Neural crest cell (in vitro differentiated cells): ENCODE data around the gene HAVCR2. TPM values are rescaled to one million over a fixed set of nuclear protein-coding genes. Genes with fewer than 3 reads are reported as not detected.

Experiments used
- DNase-seq: peaks from one replicate; pipeline ENCODE4 v3.0.0; 2021; ENCODE audit warnings: low read depth, mixed read lengths, low spot score
- H3K27ac Mint-ChIP-seq: one replicate; pipeline ENCODE4 v1.8.0; 2021; ENCODE audit warnings: mild to moderate bottlenecking, mixed read lengths; ENCODE audit not compliant: unreplicated experiment
- H3K27me3 Mint-ChIP-seq: 2 replicates; pipeline ENCODE4 v1.8.0; 2021; ENCODE audit warnings: low read depth, mild to moderate bottlenecking, mixed read lengths
- H3K36me3 Mint-ChIP-seq: 2 replicates; pipeline ENCODE4 v1.8.0; 2021; ENCODE audit warnings: low read depth, mild to moderate bottlenecking, mixed read lengths
- H3K4me1 Mint-ChIP-seq: 2 replicates; pipeline ENCODE4 v1.8.0; 2021; ENCODE audit warnings: mixed read lengths
- H3K4me3 Mint-ChIP-seq: one replicate; pipeline ENCODE4 v1.8.0; 2021; ENCODE audit warnings: mild to moderate bottlenecking, mixed read lengths
- H3K9me3 Mint-ChIP-seq: 2 replicates; pipeline ENCODE4 v1.8.0; 2021; ENCODE audit warnings: mixed read lengths
- CTCF ChIP-seq: fragments of 200-600 bp; sonication (generic); conservative IDR thresholded peaks from 2 replicates; pipeline ENCODE4 v1.5.0; 2021; ENCODE audit warnings: antibody characterized with exemption, mild to moderate bottlenecking
- total RNA-seq: library from RNA; stranded (reverse); gene quantifications from 2 replicates; pipeline ENCODE4 v1.2.1, GENCODE V29; 2021

HAVCR2 gene
- total RNA-seq, 1 donor from 2014 or later, result 0.19 TPM

DNA sequence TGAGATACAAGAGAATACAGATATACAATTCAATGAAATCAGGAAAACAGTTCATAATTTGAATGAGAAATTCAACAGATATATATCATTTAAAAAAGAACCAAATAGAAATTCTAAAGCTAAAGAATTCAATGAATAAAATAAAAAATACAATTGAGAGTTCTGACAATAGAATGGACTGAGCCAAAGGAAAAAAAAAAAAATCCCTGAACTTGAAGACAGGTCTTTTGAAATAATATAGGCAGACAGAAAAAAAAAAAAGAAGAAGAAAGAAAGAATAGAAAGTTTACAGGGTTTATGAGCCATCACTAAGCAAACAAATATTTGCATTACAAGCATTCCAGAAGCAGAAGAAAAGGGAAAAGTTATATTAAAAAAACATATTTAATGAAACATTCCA, 12.9 kb upstream of the HAVCR2 start:
- TF ChIP-seq CTCF, result no peak
- Mint-ChIP-seq H3K4me3 (no peak overlapping the region), H3K27ac (no peak overlapping the region), H3K27me3 (no peaks in the 10 kb centered on the region), H3K4me1 (no peaks in the 10 kb centered on the region), H3K36me3 (peaks cover 3% of the 10 kb centered on the region), H3K9me3 (peaks cover 12% of the 10 kb centered on the region)
- no peak for DNase-seq

DNA sequence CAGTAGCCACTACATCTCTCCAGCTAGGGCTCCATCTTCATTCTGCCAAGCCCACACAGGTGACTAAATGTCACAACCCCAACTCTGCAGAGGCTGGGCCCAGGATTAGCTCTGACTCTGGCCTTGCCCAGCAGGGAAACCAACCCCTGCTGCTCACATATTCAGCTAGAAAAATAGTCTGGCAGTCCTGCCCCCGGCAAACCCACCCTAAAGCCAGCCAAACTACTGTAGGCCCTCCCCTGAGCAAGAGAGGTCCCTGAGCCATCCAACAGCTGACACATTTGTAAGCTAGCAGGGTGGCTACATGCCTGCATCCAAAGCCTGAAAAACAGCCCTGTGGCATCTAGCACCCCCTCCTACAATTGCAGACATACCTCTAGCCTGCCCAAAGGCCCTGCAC, 11.3 kb upstream of the HAVCR2 start:
- no peak for TF ChIP-seq CTCF
- Mint-ChIP-seq H3K27me3 (no peaks in the 10 kb centered on the region), H3K4me1 (no peaks in the 10 kb centered on the region), H3K36me3 (peaks cover 3% of the 10 kb centered on the region), H3K4me3 (no peak overlapping the region), H3K27ac (no peak overlapping the region), H3K9me3 (peaks cover 12% of the 10 kb centered on the region)
- no peak for DNase-seq

GRCh38 chr5:157116483-157116954, 7.7 kb upstream of the HAVCR2 start:
- TF ChIP-seq CTCF, result no peak
- H3K4me3 Mint-ChIP-seq, result no peak overlapping the region
- DNase-seq, result no peak
- H3K27me3 Mint-ChIP-seq, result no peaks in the 10 kb centered on the region
- H3K9me3 Mint-ChIP-seq, result peaks cover 3% of the 10 kb centered on the region
- H3K36me3 Mint-ChIP-seq, result peaks cover 3% of the 10 kb centered on the region
- no peak overlapping the region for H3K27ac Mint-ChIP-seq
- H3K4me1 Mint-ChIP-seq, result no peaks in the 10 kb centered on the region

GRCh38 chr5:157115502-157115901, 6.7 kb upstream of the HAVCR2 start:
- H3K27me3 Mint-ChIP-seq, result no peaks in the 10 kb centered on the region
- H3K4me3 Mint-ChIP-seq, result no peak overlapping the region
- H3K27ac Mint-ChIP-seq, result no peak overlapping the region

DNA sequence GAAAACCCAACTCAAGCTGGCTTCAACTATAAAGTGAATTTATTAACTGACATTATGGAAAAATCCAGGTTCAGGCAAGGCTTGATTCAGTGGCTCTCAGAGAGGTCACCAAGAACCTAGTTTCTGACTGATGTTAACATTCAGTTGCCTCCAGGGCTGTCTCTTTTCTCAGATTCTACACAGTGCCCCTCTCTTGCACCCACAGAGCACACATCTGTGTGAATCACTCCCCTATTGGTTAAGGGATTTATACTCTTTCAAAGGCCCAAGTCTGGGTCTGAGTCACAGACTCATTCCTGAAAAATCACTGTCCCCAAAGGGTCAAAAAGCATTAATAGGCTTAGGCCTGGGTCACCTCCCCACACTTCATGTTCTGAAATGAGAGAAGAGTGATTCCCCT, 6.2 kb upstream of the HAVCR2 start:
- Mint-ChIP-seq H3K4me3 (no peak overlapping the region), H3K36me3 (no peaks in the 10 kb centered on the region), H3K9me3 (no peaks in the 10 kb centered on the region), H3K4me1 (no peaks in the 10 kb centered on the region), H3K27me3 (no peaks in the 10 kb centered on the region), H3K27ac (no peak overlapping the region)
- no peak for TF ChIP-seq CTCF
- DNase-seq, result no peak

More at GRCh38 chr5:157115502-157115901, 6.7 kb upstream of the HAVCR2 start:
- DNase-seq, result no peak
- Mint-ChIP-seq H3K4me1 (no peaks in the 10 kb centered on the region), H3K9me3 (no peaks in the 10 kb centered on the region), H3K36me3 (no peaks in the 10 kb centered on the region)
- no peak for TF ChIP-seq CTCF

- H3K36me3 Mint-ChIP-seq, result no peaks in the 10 kb centered on the region
- H3K27me3 Mint-ChIP-seq, result no peaks in the 10 kb centered on the region
- no peak overlapping the region for H3K27ac Mint-ChIP-seq
- DNase-seq, result no peak
- no peaks in the 10 kb centered on the region for H3K9me3 Mint-ChIP-seq
- no peak overlapping the region for H3K4me3 Mint-ChIP-seq
- no peak for TF ChIP-seq CTCF
- peaks cover 7% of the 10 kb centered on the region for H3K4me1 Mint-ChIP-seq
These were observed 4.2 kb upstream of the HAVCR2 start for GRCh38 chr5:157113002-157113401.
